Esophagus muscularis mucosa (tissue), 4 donors: ENCODE measurements around the gene SNED1. TPM values are rescaled to one million over a fixed set of nuclear protein-coding genes. Genes with fewer than 3 reads are reported as not detected.
A peak's percentile ranks its signal among the peaks of the same experiment; 100 is the strongest.

Source experiments
- DNase-seq: peaks from one replicate; pipeline ENCODE4 v3.0.0-alpha.2; 2017; ENCODE audit errors: extremely low spot score
- H3K27ac ChIP-seq, 4 donors: fragments of 200-600 bp; sonication (generic); replicated peaks in 1 of 4; 1 replicate in 3 of 4; 2 replicates in 1 of 4; pipeline ENCODE4 v1.5.1; 2016 to 2019; ENCODE audit warnings: mild to moderate bottlenecking in 1 of 4
- H3K27me3 ChIP-seq, 4 donors: fragments of 200-600 bp; sonication (generic); one replicate each; pipeline versions ENCODE4 v1.5.1 to v1.6.0; 2016 to 2019
- H3K36me3 ChIP-seq, 4 donors: fragments of 200-600 bp; sonication (generic); one replicate each; pipeline ENCODE4 v1.5.1; 2016 to 2019
- H3K4me1 ChIP-seq, 4 donors: fragments of 200-600 bp; sonication (generic); one replicate each; pipeline ENCODE4 v1.5.1; 2016 to 2019
- H3K4me3 ChIP-seq, 4 donors: fragments of 200-600 bp; sonication (generic); 1 replicate in 2 of 4; 2 replicates in 2 of 4; pipeline ENCODE4 v1.5.1; 2016 to 2019; ENCODE audit warnings: mild to moderate bottlenecking in 4 of 4, moderate library complexity in 1 of 4
- H3K9me3 ChIP-seq, 4 donors: fragments of 200-600 bp; sonication (generic); 1 replicate in 3 of 4; 2 replicates in 1 of 4; pipeline ENCODE4 v1.5.1; 2016 to 2019
- CTCF ChIP-seq, 3 experiments: fragments of 200-600 bp in 2 of 3; fragments of 450-650 bp in 1 of 3; sonication (generic) in 2 of 3; IDR thresholded peaks; one replicate each; pipeline ENCODE4 v1.5.1; 2017 to 2019; ENCODE audit warnings: antibody characterized with exemption in 3 of 3, mild to moderate bottlenecking in 2 of 3, moderate library complexity in 1 of 3
- EP300 ChIP-seq: sonication (generic); formaldehyde crosslinking; IDR thresholded peaks from one replicate; pipeline ENCODE4 v1.6.1; 2017; ENCODE audit warnings: antibody characterized with exemption
- POLR2A ChIP-seq: fragments of 450-650 bp; IDR thresholded peaks from one replicate; pipeline ENCODE4 v1.6.1; 2017; ENCODE audit warnings: antibody characterized with exemption, moderate library complexity, mild to moderate bottlenecking, low read depth
- POLR2AphosphoS5 ChIP-seq, 2 donors: sonication (generic); formaldehyde crosslinking; IDR thresholded peaks; one replicate each; pipeline ENCODE4 v1.6.1; 2017; ENCODE audit warnings: antibody characterized with exemption in 2 of 2
- WGBS: methylation state at CpG from one replicate; pipeline ENCODE4 v1.1.5; 2018; 5-methylcytosine and 5-hydroxymethylcytosine counted together
- intact Hi-C: fragments of 100-400 bp; cut with DNase I; formaldehyde crosslinking; loops from one replicate; pipeline ENCODE4 v1.15.1; 2023
- total RNA-seq, 4 donors: library from RNA; depleted of rRNA; stranded (reverse); fragments of >200 nt; gene quantifications; one replicate each; pipeline versions ENCODE4 v1.1.0 to v1.2.1, GENCODE V29; 2016

Gene SNED1
- total RNA-seq, 4 donors from 2014 or later, result 7.3 to 14.1 (median 11.6) TPM

- peak overlapping the region in 1 of 4 donors; percentile 13 for H3K27ac ChIP-seq
- no peaks in the 10 kb centered on the region for H3K9me3 ChIP-seq
These were observed 36.5 kb upstream of the SNED1 start for GRCh38 chr2:240961910-240962299.

GRCh38 chr2:240962300-240963064 lies 35.9 kb upstream of the SNED1 start:
- intact Hi-C loops, result no loop called here
- DNase-seq, result no peak
- 45% methylated on average over 10 of the region's 29 CpGs for WGBS
- peaks cover 18 to 30% (median 28%) of the 10 kb centered on the region in 4 donors for H3K4me1 ChIP-seq
- no peaks in the 10 kb centered on the region for H3K9me3 ChIP-seq
- TF ChIP-seq CTCF (IDR thresholded peaks at IDR 0.05) (no peak), POLR2A (no peak), POLR2AphosphoS5 (IDR thresholded peaks at IDR 0.05) (no peak), EP300 (no peak)
- peaks cover 0 to 43% (median 2%) of the 10 kb centered on the region in 4 donors for H3K27me3 ChIP-seq
- no peaks in the 10 kb centered on the region for H3K36me3 ChIP-seq
- H3K4me3 ChIP-seq, result no peak overlapping the region
- H3K27ac ChIP-seq, result peak overlapping the region in 1 of 4 donors; percentile 13

More at GRCh38 chr2:240961910-240962299, 36.5 kb upstream of the SNED1 start:
- TF ChIP-seq EP300 (no peak), POLR2A (no peak), CTCF (IDR thresholded peaks at IDR 0.05) (no peak), POLR2AphosphoS5 (IDR thresholded peaks at IDR 0.05) (no peak)
- Histone ChIP-seq H3K4me1 (peaks cover 18 to 30% (median 28%) of the 10 kb centered on the region in 4 donors), H3K27me3 (peaks cover 0 to 49% (median 2%) of the 10 kb centered on the region in 4 donors), H3K4me3 (no peak overlapping the region), H3K36me3 (no peaks in the 10 kb centered on the region)
- intact Hi-C loops, result no loop called here
- no peak for DNase-seq
- WGBS, result 54% methylated on average over 12 of the region's 12 CpGs

GRCh38 chr2:240963065-240963867 lies 35.2 kb upstream of the SNED1 start:
- H3K36me3 ChIP-seq, result no peaks in the 10 kb centered on the region
- WGBS, result 95% methylated on average over 27 of the region's 33 CpGs
- intact Hi-C loops, result no loop called here
- peak overlapping the region in 1 of 4 donors; percentile 13 for H3K27ac ChIP-seq
- H3K9me3 ChIP-seq, result no peaks in the 10 kb centered on the region
- no peak for DNase-seq
- TF ChIP-seq POLR2A (no peak), EP300 (no peak), POLR2AphosphoS5 (IDR thresholded peaks at IDR 0.05) (no peak), CTCF (IDR thresholded peaks at IDR 0.05) (no peak)
- H3K4me3 ChIP-seq, result no peak overlapping the region
- H3K4me1 ChIP-seq, result peaks cover 18 to 30% (median 28%) of the 10 kb centered on the region in 4 donors
- H3K27me3 ChIP-seq, result peaks cover 0 to 35% (median 2%) of the 10 kb centered on the region in 4 donors

- TF ChIP-seq EP300 (no peak), POLR2A (no peak), CTCF (IDR thresholded peaks at IDR 0.05) (no peak)
- Histone ChIP-seq H3K4me3 (no peak overlapping the region), H3K4me1 (peaks cover 18 to 30% (median 28%) of the 10 kb centered on the region in 4 donors), H3K27ac (no peak overlapping the region), H3K27me3 (peaks cover 0 to 30% (median 2%) of the 10 kb centered on the region in 4 donors), H3K36me3 (no peaks in the 10 kb centered on the region), H3K9me3 (no peaks in the 10 kb centered on the region)
- intact Hi-C loops, result no loop called here
- no peak for DNase-seq
- WGBS, result 97% methylated on average over 10 of the region's 20 CpGs
These were observed 34.3 kb upstream of the SNED1 start for GRCh38 chr2:240963868-240964703.
